ENCODE measurements around the gene HDLBP. TPM values are rescaled to one million over a fixed set of nuclear protein-coding genes. Genes with fewer than 3 reads are reported as not detected.
A peak's percentile ranks its signal among the peaks of the same experiment; 100 is the strongest.

HDLBP gene
- total RNA-seq, 4 donors from 2014 or later = 361 to 651 (median 454) TPM

- peak in 1 of 3 donors; percentile 38 for DNase-seq
- H3K4me1 ChIP-seq = no peaks in the 10 kb centered on the region
- H3K4me3 ChIP-seq = no peak overlapping the region
- H3K27ac ChIP-seq = no peak overlapping the region
- no peaks in the 10 kb centered on the region for H3K36me3 ChIP-seq
- no peaks in the 10 kb centered on the region for H3K9me3 ChIP-seq
- TF ChIP-seq POLR2A (IDR thresholded peaks at IDR 0.05) (no peak), CTCF (IDR thresholded peaks at IDR 0.05) (no peak)
- no peaks in the 10 kb centered on the region for H3K27me3 ChIP-seq
Observed at GRCh38 chr2:241195506-241196130, 119.9 kb downstream of the HDLBP start.

- DNase-seq = no peak
- H3K27ac ChIP-seq = no peak overlapping the region
- H3K9me3 ChIP-seq = no peaks in the 10 kb centered on the region
- no peak for TF ChIP-seq CTCF (IDR thresholded peaks at IDR 0.05)
- no peak for TF ChIP-seq POLR2A (IDR thresholded peaks at IDR 0.05)
- H3K27me3 ChIP-seq = no peaks in the 10 kb centered on the region
- no peaks in the 10 kb centered on the region for H3K4me1 ChIP-seq
- no peak overlapping the region for H3K4me3 ChIP-seq
- no peaks in the 10 kb centered on the region for H3K36me3 ChIP-seq
Observed at GRCh38 chr2:241194811-241195210, 120.7 kb downstream of the HDLBP start.

- DNase-seq = no peak
- Histone ChIP-seq H3K36me3 (no peaks in the 10 kb centered on the region), H3K27me3 (no peaks in the 10 kb centered on the region), H3K27ac (no peak overlapping the region), H3K4me1 (no peaks in the 10 kb centered on the region), H3K9me3 (no peaks in the 10 kb centered on the region), H3K4me3 (no peak overlapping the region)
- no peak for TF ChIP-seq POLR2A (IDR thresholded peaks at IDR 0.05)
- no peak for TF ChIP-seq CTCF (IDR thresholded peaks at IDR 0.05)
Observed at GRCh38 chr2:241193271-241193670, 122.2 kb downstream of the HDLBP start.

GRCh38 chr2:241191081-241191480 lies 124.4 kb downstream of the HDLBP start:
- Histone ChIP-seq H3K4me1 (no peaks in the 10 kb centered on the region), H3K9me3 (no peaks in the 10 kb centered on the region), H3K36me3 (no peaks in the 10 kb centered on the region), H3K27ac (no peak overlapping the region), H3K27me3 (no peaks in the 10 kb centered on the region), H3K4me3 (no peak overlapping the region)
- peak in 2 of 3 donors; percentile 60 to 75 for DNase-seq
- TF ChIP-seq CTCF (IDR thresholded peaks at IDR 0.05) = no peak
- no peak for TF ChIP-seq POLR2A (IDR thresholded peaks at IDR 0.05)

GRCh38 chr2:241190291-241190981 lies 125.0 kb downstream of the HDLBP start:
- no peaks in the 10 kb centered on the region for H3K36me3 ChIP-seq
- H3K4me3 ChIP-seq = no peak overlapping the region
- DNase-seq = peak in 1 of 3 donors; percentile 50
- H3K9me3 ChIP-seq = no peaks in the 10 kb centered on the region
- H3K4me1 ChIP-seq = no peaks in the 10 kb centered on the region
- TF ChIP-seq POLR2A (IDR thresholded peaks at IDR 0.05) (no peak), CTCF (IDR thresholded peaks at IDR 0.05) (no peak)
- H3K27me3 ChIP-seq = no peaks in the 10 kb centered on the region
- peak overlapping the region in 1 of 4 donors; percentile 4 for H3K27ac ChIP-seq

Data from Peyer's patch (tissue), 4 donors.